ENCODE measurements around the gene PEX14.

PEX14 gene

GRCh38 chr1:10637834-10638558 lies 163.2 kb downstream of the PEX14 start:
- TF ChIP-seq POLR2A (IDR thresholded peaks at IDR 0.05; ENCODE audit: low read length), result no peak
- no peak for TF ChIP-seq GATA1 (IDR thresholded peaks at IDR 0.05; ENCODE audit: low read depth, low read length)
- DNase-seq, result no peak

GRCh38 chr1:10638559-10639005 lies 163.8 kb downstream of the PEX14 start:
- no peak for DNase-seq
- TF ChIP-seq POLR2A (IDR thresholded peaks at IDR 0.05; ENCODE audit: low read length) (no peak), GATA1 (IDR thresholded peaks at IDR 0.05; ENCODE audit: low read depth, low read length) (no peak)

GRCh38 chr1:10639011-10639774 lies 164.4 kb downstream of the PEX14 start:
- no peak for DNase-seq
- TF ChIP-seq POLR2A (IDR thresholded peaks at IDR 0.05; ENCODE audit: low read length), result no peak
- no peak for TF ChIP-seq GATA1 (IDR thresholded peaks at IDR 0.05; ENCODE audit: low read depth, low read length)

- TF ChIP-seq GATA1 (IDR thresholded peaks at IDR 0.05; ENCODE audit: low read depth, low read length) (no peak), POLR2A (IDR thresholded peaks at IDR 0.05; ENCODE audit: low read length) (no peak)
- no peak for DNase-seq
These were observed 165.2 kb downstream of the PEX14 start for GRCh38 chr1:10639775-10640578.

- TF ChIP-seq POLR2A (IDR thresholded peaks at IDR 0.05; ENCODE audit: low read length), result no peak
- TF ChIP-seq GATA1 (IDR thresholded peaks at IDR 0.05; ENCODE audit: low read depth, low read length), result no peak
- DNase-seq, result no peak
These were observed 166.2 kb downstream of the PEX14 start for GRCh38 chr1:10640843-10641553.

- TF ChIP-seq POLR2A (IDR thresholded peaks at IDR 0.05; ENCODE audit: low read length), result no peak
- TF ChIP-seq GATA1 (IDR thresholded peaks at IDR 0.05; ENCODE audit: low read depth, low read length), result no peak
- no peak for DNase-seq
These were observed 167.2 kb downstream of the PEX14 start for GRCh38 chr1:10641976-10642375.

GRCh38 chr1:10642403-10643080 lies 167.8 kb downstream of the PEX14 start:
- DNase-seq, result no peak
- TF ChIP-seq POLR2A (IDR thresholded peaks at IDR 0.05; ENCODE audit: low read length) (no peak), GATA1 (IDR thresholded peaks at IDR 0.05; ENCODE audit: low read depth, low read length) (no peak)

- TF ChIP-seq GATA1 (IDR thresholded peaks at IDR 0.05; ENCODE audit: low read depth, low read length), result no peak
- no peak for TF ChIP-seq POLR2A (IDR thresholded peaks at IDR 0.05; ENCODE audit: low read length)
- DNase-seq, result no peak
These were observed 169.0 kb downstream of the PEX14 start for GRCh38 chr1:10643607-10644306.

GRCh38 chr1:10644307-10645128 lies 169.8 kb downstream of the PEX14 start:
- peak in 1 of 2 experiments; percentile 26 for DNase-seq
- TF ChIP-seq POLR2A (IDR thresholded peaks at IDR 0.05; ENCODE audit: low read length), result no peak
- no peak for TF ChIP-seq GATA1 (IDR thresholded peaks at IDR 0.05; ENCODE audit: low read depth, low read length)

GRCh38 chr1:10646347-10646861 lies 171.7 kb downstream of the PEX14 start:
- peak in 1 of 2 experiments; percentile 20 for DNase-seq
- TF ChIP-seq POLR2A (IDR thresholded peaks at IDR 0.05; ENCODE audit: low read length) (no peak), GATA1 (IDR thresholded peaks at IDR 0.05; ENCODE audit: low read depth, low read length) (no peak)

GRCh38 chr1:10647414-10648170 lies 172.8 kb downstream of the PEX14 start:
- TF ChIP-seq POLR2A (IDR thresholded peaks at IDR 0.05; ENCODE audit: low read length) (no peak), GATA1 (IDR thresholded peaks at IDR 0.05; ENCODE audit: low read depth, low read length) (no peak)
- DNase-seq, result no peak

All from erythroblast (primary cell).